Keratinocyte (primary cell): ENCODE data around the gene BSDC1. TPM values are rescaled to one million over a fixed set of nuclear protein-coding genes. Genes with fewer than 3 reads are reported as not detected.

Experiments
- DNase-seq: peaks from one replicate; pipeline ENCODE4 v3.0.0-alpha.2; 2011; ENCODE audit warnings: low read depth, missing footprints, low spot score
- FAIRE-seq: peaks from 2 replicates; lab custom pipeline; 2011; peaks lifted over from hg19 to GRCh38; lab: Jason Lieb, UNC
- H2AFZ ChIP-seq: 2 replicates; pipeline ENCODE4 v1.6.0; 2012; ENCODE audit warnings: low read length, control low read depth, inconsistent platforms; ENCODE audit not compliant: control insufficient read depth
- H3K27ac ChIP-seq: 2 replicates; pipeline ENCODE4 v1.5.1; 2011; ENCODE audit warnings: low read length; ENCODE audit not compliant: control insufficient read depth, insufficient read depth
- H3K27me3 ChIP-seq: 3 replicates; pipeline ENCODE4 v1.6.0; 2011; ENCODE audit warnings: low read length; ENCODE audit not compliant: control insufficient read depth, insufficient read depth; ENCODE audit errors: extremely low read depth
- H3K36me3 ChIP-seq, 2 experiments: 2 replicates in 1 of 2; 3 replicates in 1 of 2; pipeline ENCODE4 v1.5.1; 2011; ENCODE audit warnings: low read length in 2 of 2, mild to moderate bottlenecking in 1 of 2; ENCODE audit not compliant: control insufficient read depth in 2 of 2, insufficient read depth in 2 of 2; ENCODE audit errors: extremely low read depth in 1 of 2
- H3K4me1 ChIP-seq: 3 replicates; pipeline ENCODE4 v1.5.1; 2011; ENCODE audit warnings: low read length; ENCODE audit not compliant: control insufficient read depth, insufficient read depth; ENCODE audit errors: extremely low read depth
- H3K4me2 ChIP-seq: 3 replicates; pipeline ENCODE4 v1.6.0; 2011; ENCODE audit warnings: low read depth, low read length; ENCODE audit not compliant: control insufficient read depth, insufficient read depth; ENCODE audit errors: extremely low read depth
- H3K4me3 ChIP-seq, 3 experiments: fragments of 200-600 bp in 1 of 3; sonication (generic) in 1 of 3; 2 replicates in 2 of 3; 3 replicates in 1 of 3; pipeline ENCODE4 v1.5.1; 2011 to 2016; ENCODE audit warnings: low read length in 3 of 3, mild to moderate bottlenecking in 3 of 3, control low read depth in 2 of 3, inconsistent platforms in 1 of 3, low read depth in 1 of 3, mixed read lengths in 1 of 3, mixed run types in 1 of 3, moderate library complexity in 1 of 3; ENCODE audit not compliant: control insufficient read depth in 2 of 3, insufficient read depth in 2 of 3; ENCODE audit errors: extremely low read depth in 1 of 3
- H3K79me2 ChIP-seq: 2 replicates; pipeline ENCODE4 v1.6.0; 2012; ENCODE audit warnings: low read length; ENCODE audit not compliant: control insufficient read depth, insufficient read depth
- H3K9ac ChIP-seq: 3 replicates; pipeline ENCODE4 v1.6.0; 2011; ENCODE audit warnings: low read length; ENCODE audit not compliant: control insufficient read depth, insufficient read depth; ENCODE audit errors: extremely low read depth
- H3K9me1 ChIP-seq: 3 replicates; pipeline ENCODE4 v1.6.0; 2011; ENCODE audit warnings: low read length; ENCODE audit not compliant: control insufficient read depth, insufficient read depth; ENCODE audit errors: extremely low read depth
- H3K9me3 ChIP-seq: 2 replicates; pipeline ENCODE4 v1.5.1; 2012; ENCODE audit warnings: low read depth, low read length; ENCODE audit not compliant: control insufficient read depth
- H4K20me1 ChIP-seq: 3 replicates; pipeline ENCODE4 v1.6.0; 2011; ENCODE audit warnings: low read length; ENCODE audit not compliant: control insufficient read depth, insufficient read depth; ENCODE audit errors: extremely low read depth
- CTCF ChIP-seq, 3 experiments: IDR thresholded peaks in 1 of 3; conservative IDR thresholded peaks in 1 of 3; optimal IDR thresholded peaks in 1 of 3; 2 replicates in 2 of 3; 3 replicates in 1 of 3; pipeline versions ENCODE3 to v1.5.1; 2011; ENCODE audit warnings: low read length in 3 of 3, mild to moderate bottlenecking in 3 of 3, moderate library complexity in 2 of 3, control low read depth in 1 of 3, inconsistent platforms in 1 of 3; ENCODE audit not compliant: insufficient read depth in 2 of 3; ENCODE audit errors: extremely low read depth in 1 of 3
- EZH2 ChIP-seq: IDR thresholded peaks from one replicate; pipeline ENCODE4 v1.6.1; 2012; ENCODE audit warnings: inconsistent platforms, mild to moderate bottlenecking, low read length, moderate library complexity
- dilution Hi-C: fragments of 300-500 bp; cut with MboI; formaldehyde crosslinking; loops from one replicate; pipeline ENCODE4 v1.7.0; 2020; ENCODE audit warnings: low sequenced_read_pairs; ENCODE audit not compliant: extremely low pct_ligation_motif_present
- polyA plus RNA-seq, 5 experiments: library from polyadenylated mRNA; depleted of rRNA in 3 of 5; stranded (reverse) in 3 of 5; stranded (forward) in 1 of 5; unstranded in 1 of 5; fragments of >200 nt; gene quantifications; 1 replicate in 1 of 5; 2 replicates in 3 of 5; 3 replicates in 1 of 5; pipeline versions ENCODE4 v1.2.1 to v1.2.3, GENCODE V29; 2011 to 2012; ENCODE audit warnings: missing spikeins in 2 of 5, low read depth in 1 of 5, low replicate concordance in 1 of 5

Gene BSDC1
- polyA plus RNA-seq, 1 donor (not counting 4 experiments of a cell fraction or from before 2014, with no cell fraction given): 38.1 TPM

- H3K4me3 ChIP-seq: no peak overlapping the region
- H4K20me1 ChIP-seq: no peaks in the 10 kb centered on the region
- no peaks in the 10 kb centered on the region for H3K79me2 ChIP-seq
- H3K4me1 ChIP-seq: peaks cover 12% of the 10 kb centered on the region
- dilution Hi-C loops: no loop called here
- no peaks in the 10 kb centered on the region for H3K9me3 ChIP-seq
- no peaks in the 10 kb centered on the region for H3K9me1 ChIP-seq
- TF ChIP-seq EZH2 (no peak), CTCF (optimal IDR thresholded peaks at IDR 0.05 in 1 of 3, IDR thresholded peaks at IDR 0.05 in 1 of 3, conservative IDR thresholded peaks at IDR 0.05 in 1 of 3; ENCODE audit: extremely low read depth in 1 of 3, insufficient read depth in 2 of 3, low read length in 3 of 3) (no peak)
- H3K4me2 ChIP-seq: no peak overlapping the region
- peaks cover 4% of the 10 kb centered on the region for H3K27me3 ChIP-seq
- H3K27ac ChIP-seq: no peak overlapping the region
- FAIRE-seq (no peak), DNase-seq (no peak)
- H2AFZ ChIP-seq: no peak overlapping the region
- H3K9ac ChIP-seq: no peak overlapping the region
- H3K36me3 ChIP-seq: peaks cover 24 to 37% of the 10 kb centered on the region in 2 experiments
These were observed 63.6 kb downstream of the BSDC1 start for GRCh38 chr1:32330558-32331151.

DNA sequence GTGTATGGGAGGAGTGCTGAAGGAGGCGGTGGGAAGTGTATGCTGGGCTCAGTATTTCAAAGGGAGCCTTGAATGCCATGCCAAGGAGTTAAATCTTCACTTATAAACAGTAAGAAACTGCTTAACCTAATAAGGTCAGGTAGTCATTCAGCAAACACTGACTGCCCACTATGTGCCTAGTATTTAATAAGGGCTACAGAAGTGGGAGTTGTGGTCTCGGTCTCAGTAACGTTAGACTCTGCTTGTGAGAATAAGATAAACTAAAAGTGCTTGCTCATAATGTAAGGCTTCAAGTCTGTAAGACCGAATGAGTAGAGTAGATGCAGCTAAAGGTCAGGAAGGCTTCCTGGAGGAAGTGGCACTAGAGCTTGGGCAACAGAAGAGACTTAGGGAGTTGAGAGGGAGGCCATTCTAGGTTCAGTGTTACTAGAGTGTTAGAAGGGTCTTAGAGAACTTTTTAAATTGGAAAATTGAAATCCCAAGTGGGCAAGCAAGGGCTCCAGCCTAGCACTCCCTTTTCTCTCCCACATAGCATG, 64.2 kb downstream of the BSDC1 start:
- Histone ChIP-seq H3K4me3 (no peak overlapping the region), H3K4me1 (peaks cover 12% of the 10 kb centered on the region), H3K9me1 (no peaks in the 10 kb centered on the region), H3K27ac (no peak overlapping the region), H3K36me3 (peaks cover 24 to 37% of the 10 kb centered on the region in 2 experiments), H3K79me2 (no peaks in the 10 kb centered on the region), H3K9ac (no peak overlapping the region), H3K9me3 (no peaks in the 10 kb centered on the region), H3K4me2 (no peak overlapping the region), H3K27me3 (peaks cover 3% of the 10 kb centered on the region), H2AFZ (no peak overlapping the region), H4K20me1 (no peaks in the 10 kb centered on the region)
- TF ChIP-seq EZH2 (no peak), CTCF (optimal IDR thresholded peaks at IDR 0.05 in 1 of 3, IDR thresholded peaks at IDR 0.05 in 1 of 3, conservative IDR thresholded peaks at IDR 0.05 in 1 of 3; ENCODE audit: extremely low read depth in 1 of 3, insufficient read depth in 2 of 3, low read length in 3 of 3) (no peak)
- dilution Hi-C loops: no loop called here
- no peak for FAIRE-seq
- DNase-seq: no peak
